ENCODE results near the gene ENOX1.

Gene ENOX1

GRCh38 chr13:43329702-43330101, 457.1 kb downstream of the ENOX1 start:
- Mint-ChIP-seq H3K36me3 (ENCODE audit: low read depth) (no peaks in the 10 kb centered on the region), H3K27me3 (ENCODE audit: low read depth) (no peaks in the 10 kb centered on the region), H3K4me1 (peaks cover 9% of the 10 kb centered on the region), H3K27ac (no peak overlapping the region), H3K9me3 (no peaks in the 10 kb centered on the region), H3K4me3 (no peak overlapping the region)
- TF ChIP-seq CTCF (IDR thresholded peaks at IDR 0.05; ENCODE audit: unreplicated experiment in 3 of 3) = no peak

GRCh38 chr13:43328907-43329306, 457.9 kb downstream of the ENOX1 start:
- no peaks in the 10 kb centered on the region for H3K36me3 Mint-ChIP-seq (ENCODE audit: low read depth)
- H3K9me3 Mint-ChIP-seq = no peaks in the 10 kb centered on the region
- no peaks in the 10 kb centered on the region for H3K27me3 Mint-ChIP-seq (ENCODE audit: low read depth)
- no peak for TF ChIP-seq CTCF (IDR thresholded peaks at IDR 0.05; ENCODE audit: unreplicated experiment in 3 of 3)
- no peak overlapping the region for H3K4me3 Mint-ChIP-seq
- peaks cover 9% of the 10 kb centered on the region for H3K4me1 Mint-ChIP-seq
- no peak overlapping the region for H3K27ac Mint-ChIP-seq

GRCh38 chr13:43326100-43326499, 460.7 kb downstream of the ENOX1 start:
- H3K4me3 Mint-ChIP-seq = no peak overlapping the region
- no peaks in the 10 kb centered on the region for H3K9me3 Mint-ChIP-seq
- TF ChIP-seq CTCF (IDR thresholded peaks at IDR 0.05; ENCODE audit: unreplicated experiment in 3 of 3) = no peak
- H3K36me3 Mint-ChIP-seq (ENCODE audit: low read depth) = no peaks in the 10 kb centered on the region
- no peaks in the 10 kb centered on the region for H3K4me1 Mint-ChIP-seq
- H3K27ac Mint-ChIP-seq = no peak overlapping the region
- peaks cover 6% of the 10 kb centered on the region for H3K27me3 Mint-ChIP-seq (ENCODE audit: low read depth)

- Mint-ChIP-seq H3K4me3 (no peak overlapping the region), H3K27ac (no peak overlapping the region), H3K36me3 (ENCODE audit: low read depth) (no peaks in the 10 kb centered on the region), H3K4me1 (peaks cover 4% of the 10 kb centered on the region), H3K9me3 (no peaks in the 10 kb centered on the region), H3K27me3 (ENCODE audit: low read depth) (peaks cover 10% of the 10 kb centered on the region)
- no peak for TF ChIP-seq CTCF (IDR thresholded peaks at IDR 0.05; ENCODE audit: unreplicated experiment in 3 of 3)
Measured at GRCh38 chr13:43325636-43326035, 461.1 kb downstream of the ENOX1 start.

- Mint-ChIP-seq H3K27me3 (ENCODE audit: low read depth) (peaks cover 10% of the 10 kb centered on the region), H3K4me3 (no peak overlapping the region), H3K9me3 (no peaks in the 10 kb centered on the region), H3K36me3 (ENCODE audit: low read depth) (no peaks in the 10 kb centered on the region), H3K27ac (no peak overlapping the region), H3K4me1 (peaks cover 14% of the 10 kb centered on the region)
- no peak for TF ChIP-seq CTCF (IDR thresholded peaks at IDR 0.05; ENCODE audit: unreplicated experiment in 3 of 3)
Measured at GRCh38 chr13:43324129-43324528, 462.6 kb downstream of the ENOX1 start.

GRCh38 chr13:43319617-43320444, 466.9 kb downstream of the ENOX1 start:
- Mint-ChIP-seq H3K9me3 (no peaks in the 10 kb centered on the region), H3K4me3 (no peak overlapping the region), H3K4me1 (peaks cover 45% of the 10 kb centered on the region), H3K27ac (peak overlapping the region in 2 of 3 experiments; percentile 60 to 77), H3K27me3 (ENCODE audit: low read depth) (peaks cover 10% of the 10 kb centered on the region), H3K36me3 (ENCODE audit: low read depth) (no peaks in the 10 kb centered on the region)
- no peak for TF ChIP-seq CTCF (IDR thresholded peaks at IDR 0.05; ENCODE audit: unreplicated experiment in 3 of 3)
